ENCODE data around the gene SELENOF.

DNA sequence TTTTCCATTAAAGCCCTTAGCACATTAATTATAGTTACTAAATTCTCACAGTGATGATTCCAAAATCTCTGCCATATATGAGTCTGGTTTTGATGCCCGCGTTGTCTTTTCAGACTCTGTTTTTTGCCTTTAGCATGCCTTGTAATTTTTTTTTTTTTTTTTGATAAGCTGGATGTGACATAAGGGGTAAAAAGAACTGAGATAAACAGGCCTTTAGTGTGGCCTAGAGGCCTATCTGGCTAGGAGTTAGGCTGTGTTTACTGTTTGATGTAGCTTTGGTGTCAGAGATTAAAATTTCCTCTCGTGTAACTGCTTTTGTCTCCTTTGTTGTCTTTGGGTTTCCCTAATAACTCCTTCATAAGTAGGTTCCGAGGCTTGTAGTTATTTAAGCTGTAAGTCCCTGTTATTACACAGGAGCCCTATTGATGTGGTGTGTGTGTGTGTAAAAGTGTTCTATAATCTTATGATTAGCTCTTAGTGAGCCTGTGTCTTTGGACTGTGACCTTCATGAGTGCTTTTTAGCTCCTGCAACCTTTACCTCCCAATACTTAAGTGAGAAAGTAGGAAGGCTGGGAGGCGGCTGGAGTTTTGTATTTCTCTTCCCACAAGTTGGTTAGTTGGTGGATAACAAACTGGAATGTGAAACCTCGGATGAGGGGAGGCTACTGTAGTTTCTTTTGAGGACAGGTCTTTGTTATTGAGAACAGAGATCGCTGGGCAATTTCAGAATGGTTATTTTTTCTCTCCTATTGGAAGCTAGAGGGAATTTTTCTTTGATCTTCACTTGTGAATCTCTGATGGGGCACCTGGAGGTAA lies 19.8 kb upstream of the SELENOF start:
- TF ChIP-seq POLR2A (IDR thresholded peaks at IDR 0.05; ENCODE audit: low read depth, low read length) (no peak), POLR2AphosphoS5 (IDR thresholded peaks at IDR 0.05; ENCODE audit: low read depth, low read length) (no peak)

Measured in GM12892 (cell line).